ENCODE data around the gene ACTN1.

The ACTN1 gene

DNA sequence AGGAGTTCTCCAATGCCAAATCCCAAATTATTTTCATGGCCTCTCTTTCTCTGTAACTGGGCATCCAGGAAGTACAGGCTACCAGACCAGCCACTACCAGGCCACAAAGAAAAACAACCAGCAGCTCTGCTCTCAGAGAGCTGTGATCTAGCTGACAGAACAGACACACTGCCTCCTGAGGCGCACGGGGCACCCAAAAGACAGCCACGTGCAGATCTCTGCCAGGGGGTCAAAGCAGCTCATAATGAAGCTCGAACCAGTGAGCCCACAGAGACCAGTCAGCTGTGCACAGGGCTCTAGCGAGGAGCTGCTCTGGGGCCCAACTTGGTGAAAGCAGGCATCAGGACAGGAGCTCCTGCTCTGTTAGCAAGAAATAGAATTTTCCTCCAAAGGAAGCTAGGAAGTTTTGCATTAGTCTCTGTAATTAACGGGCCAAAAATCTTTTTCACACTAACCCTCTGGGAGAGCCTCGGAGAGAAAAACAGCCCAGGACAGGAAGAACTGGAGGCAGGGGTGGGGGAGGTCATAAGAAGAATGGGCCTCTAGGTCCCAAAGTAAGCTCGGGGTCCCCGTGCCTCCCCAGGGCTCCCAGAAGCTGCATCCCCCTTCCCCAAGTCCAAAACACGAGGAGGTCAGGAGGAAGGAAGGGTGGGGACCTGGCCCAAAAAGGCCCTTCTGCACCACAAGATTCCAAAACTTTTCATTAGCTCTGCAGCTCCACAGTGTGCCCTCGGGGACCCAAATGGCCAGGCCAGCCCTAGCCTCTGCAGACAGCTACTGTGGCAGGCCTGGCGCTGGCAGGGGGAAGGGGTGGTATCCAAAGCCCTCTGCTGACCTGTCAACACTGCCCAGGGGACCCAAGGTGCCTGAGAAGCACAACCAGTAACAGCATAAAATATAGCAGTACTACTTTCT, 30.2 kb downstream of the ACTN1 start:
- no peak for FAIRE-seq

DNA sequence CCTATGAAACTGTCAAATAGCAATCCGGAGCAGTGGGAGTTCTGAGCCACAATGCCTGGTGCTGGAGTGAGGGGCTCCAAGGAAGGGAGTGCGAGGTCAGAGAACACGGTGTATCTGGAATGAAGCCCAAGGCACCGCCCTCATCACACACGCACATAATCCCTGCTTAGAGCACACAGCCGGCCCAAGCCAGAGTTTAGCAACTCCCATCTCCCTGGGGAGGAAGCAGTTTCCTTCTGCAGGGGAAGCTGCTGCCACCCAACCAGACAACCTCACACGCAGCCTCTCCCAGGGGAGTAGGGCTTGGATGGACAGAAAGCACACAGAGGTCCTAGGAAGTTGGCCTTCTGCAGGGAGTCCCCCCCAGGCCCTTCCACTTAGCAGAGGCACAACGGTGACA, 31.3 kb downstream of the ACTN1 start:
- FAIRE-seq = no peak

DNA sequence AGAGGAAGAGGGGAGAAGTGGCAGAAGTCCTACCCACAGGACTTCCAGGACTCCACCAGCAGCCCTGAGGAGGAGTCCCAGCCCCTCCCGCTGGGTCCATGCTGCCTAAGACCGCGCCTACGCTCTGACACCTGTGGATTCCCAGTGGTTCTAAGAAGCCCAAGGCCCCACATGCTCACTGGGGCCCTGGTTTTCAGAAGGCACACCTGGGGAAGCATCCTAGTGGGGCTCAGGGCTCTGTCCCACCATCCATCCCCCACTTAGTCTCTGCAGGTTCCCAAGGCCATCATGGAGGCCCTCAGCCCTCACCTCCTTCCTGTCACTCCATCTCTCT, 32.6 kb downstream of the ACTN1 start:
- no peak for FAIRE-seq

DNA sequence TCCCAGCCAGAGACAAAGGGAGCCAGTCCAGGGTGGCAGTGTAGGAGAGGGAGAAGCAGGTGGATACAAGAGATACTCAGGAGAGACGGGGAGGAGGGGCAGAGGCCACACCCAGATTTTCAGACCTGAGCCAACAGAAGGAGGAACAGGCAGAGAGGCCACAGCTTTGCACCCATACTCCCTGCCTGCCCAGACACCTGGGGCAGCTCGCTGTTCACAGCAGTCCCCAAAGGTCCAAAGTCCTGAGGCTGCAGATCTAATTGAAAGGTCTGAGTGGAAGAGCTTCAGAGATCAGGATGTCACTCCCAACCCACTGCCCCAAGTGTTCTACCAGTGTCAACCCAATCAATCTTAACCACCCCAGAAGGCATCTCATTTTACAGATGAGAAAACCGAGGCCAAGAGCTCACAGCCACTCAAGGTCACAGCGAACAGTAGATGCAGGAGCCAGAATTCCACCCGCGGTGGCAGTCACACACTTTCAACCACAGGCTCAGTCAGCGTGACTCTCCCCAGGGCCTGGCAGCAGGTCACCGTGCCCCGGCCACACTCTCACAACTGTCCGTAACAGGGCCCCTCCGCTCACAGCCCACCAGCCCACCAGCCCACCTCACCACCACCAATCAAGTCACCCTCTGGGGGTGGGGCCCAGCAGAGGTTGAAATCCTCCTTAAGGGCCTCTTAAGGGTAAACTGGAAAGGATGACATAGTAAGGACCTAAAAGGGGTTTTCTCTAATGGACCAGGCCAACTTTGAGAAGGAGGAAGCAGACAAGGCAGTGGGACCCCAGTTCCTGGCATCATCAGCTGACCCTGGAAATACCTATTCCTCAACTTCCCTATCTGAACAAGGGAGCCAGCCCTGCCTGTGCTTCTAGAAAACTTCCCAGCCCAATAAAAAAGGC, 33.3 kb downstream of the ACTN1 start:
- no peak for FAIRE-seq

DNA sequence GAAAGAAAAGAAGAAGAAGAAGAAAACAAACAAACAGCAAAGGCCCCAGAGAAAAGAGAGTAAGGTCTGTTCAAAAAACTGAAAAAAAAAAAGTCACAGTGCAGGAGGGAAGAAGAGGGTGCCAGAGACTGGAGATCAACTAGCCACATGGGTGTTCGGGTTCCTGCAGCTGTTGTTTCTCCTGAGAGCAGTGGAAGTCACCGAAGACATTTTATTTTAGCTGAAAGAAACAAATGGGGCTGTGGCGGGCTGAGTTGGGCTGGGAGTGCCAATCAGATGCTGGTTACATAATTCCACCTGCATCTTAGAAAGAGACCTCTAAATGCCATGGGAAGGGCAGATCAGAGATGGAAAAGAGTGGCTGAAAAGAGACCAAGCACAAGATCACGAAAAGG, 33.9 kb downstream of the ACTN1 start:
- FAIRE-seq = no peak

DNA sequence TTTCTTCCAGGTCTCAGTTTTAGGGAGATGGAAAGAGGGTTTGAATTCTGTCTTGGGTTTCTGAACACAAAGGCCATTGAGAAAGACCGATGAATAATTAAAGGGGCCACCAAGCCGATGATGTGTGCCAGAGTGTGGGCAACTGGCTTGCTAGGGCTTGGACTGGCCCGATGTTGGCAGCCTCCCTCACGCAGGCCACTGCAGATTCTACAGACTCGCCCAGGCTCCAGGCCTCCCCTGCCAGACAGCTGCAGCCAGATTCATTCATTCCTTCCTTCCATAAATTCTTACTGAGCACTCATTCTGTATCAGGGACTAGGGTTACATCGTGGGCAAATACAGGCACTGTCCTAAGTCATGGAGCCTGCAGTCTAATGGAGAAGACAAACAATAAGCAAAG, 34.9 kb downstream of the ACTN1 start:
- FAIRE-seq = no peak

DNA sequence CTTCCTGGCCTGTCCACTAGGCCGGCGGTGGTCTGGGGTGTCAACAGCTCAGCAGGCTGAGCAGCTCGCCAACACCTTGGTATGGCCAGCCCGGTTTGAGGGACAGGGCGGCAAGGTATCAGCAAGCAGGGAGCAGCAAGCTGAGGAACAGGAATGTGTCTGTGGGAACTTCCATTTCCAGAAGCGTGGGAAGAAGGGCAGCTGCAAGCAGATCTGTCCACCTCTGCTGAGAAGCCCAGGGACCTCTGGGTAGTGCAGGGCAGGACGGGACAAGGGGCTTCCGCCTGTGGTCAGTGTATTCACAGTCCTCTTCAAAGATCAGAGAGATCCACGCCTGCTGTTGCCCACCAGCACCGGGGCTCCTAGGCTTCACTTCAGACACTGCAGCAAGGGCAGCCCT, 36.0 kb downstream of the ACTN1 start:
- no peak for FAIRE-seq

DNA sequence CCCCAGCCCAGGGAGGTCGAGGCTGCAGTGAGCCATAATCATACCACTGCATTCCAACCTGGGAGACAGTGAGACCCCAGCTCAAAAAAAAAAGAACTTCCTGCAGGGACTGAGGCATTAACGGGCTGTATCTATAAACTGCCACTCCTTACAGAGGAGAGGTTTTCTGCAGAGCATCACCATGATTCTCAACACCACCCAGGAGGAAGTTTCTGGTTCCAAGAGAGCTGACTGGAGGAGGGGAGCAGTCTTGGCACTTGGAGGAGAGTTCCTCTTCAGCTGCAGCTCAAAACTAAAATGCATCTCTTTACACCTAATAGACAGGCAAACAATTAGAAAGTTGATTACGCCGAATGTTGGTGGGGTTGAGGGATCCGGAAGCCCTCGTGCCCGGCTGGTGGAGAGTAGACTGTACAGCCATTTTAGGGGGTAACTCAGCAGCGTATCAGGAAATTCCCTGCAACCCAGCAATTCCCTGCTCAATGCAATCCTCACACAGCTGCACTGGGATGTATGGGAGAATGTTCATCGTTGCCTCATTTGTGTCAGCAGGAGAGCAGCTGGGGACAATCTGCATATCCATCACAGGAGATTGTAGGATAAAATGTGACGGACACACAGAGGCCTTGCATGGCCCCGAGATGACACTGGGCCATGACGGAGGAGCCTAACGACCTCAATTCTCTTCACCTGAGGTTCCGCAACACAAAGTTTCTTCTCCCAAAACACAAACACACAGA, 36.6 kb downstream of the ACTN1 start:
- no peak for FAIRE-seq

DNA sequence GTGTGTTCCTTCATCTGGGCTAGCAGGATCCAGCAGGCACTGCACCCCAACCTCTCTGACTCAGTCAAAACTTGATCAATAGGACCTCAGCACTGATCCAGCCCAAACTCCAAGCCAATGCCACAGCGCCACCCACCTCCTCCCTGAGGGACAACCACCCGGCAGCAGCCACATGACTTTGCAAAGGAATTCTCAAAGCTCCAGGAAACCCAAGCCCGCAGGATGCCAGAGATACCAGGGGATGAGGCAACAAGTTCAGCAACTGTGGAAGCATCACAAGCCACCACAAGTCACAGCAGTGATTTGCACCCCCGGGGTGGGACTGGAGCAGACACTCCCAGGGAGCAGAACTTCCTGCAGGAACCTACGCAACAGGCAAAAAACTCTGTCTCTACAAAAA, 37.3 kb downstream of the ACTN1 start:
- FAIRE-seq = no peak

DNA sequence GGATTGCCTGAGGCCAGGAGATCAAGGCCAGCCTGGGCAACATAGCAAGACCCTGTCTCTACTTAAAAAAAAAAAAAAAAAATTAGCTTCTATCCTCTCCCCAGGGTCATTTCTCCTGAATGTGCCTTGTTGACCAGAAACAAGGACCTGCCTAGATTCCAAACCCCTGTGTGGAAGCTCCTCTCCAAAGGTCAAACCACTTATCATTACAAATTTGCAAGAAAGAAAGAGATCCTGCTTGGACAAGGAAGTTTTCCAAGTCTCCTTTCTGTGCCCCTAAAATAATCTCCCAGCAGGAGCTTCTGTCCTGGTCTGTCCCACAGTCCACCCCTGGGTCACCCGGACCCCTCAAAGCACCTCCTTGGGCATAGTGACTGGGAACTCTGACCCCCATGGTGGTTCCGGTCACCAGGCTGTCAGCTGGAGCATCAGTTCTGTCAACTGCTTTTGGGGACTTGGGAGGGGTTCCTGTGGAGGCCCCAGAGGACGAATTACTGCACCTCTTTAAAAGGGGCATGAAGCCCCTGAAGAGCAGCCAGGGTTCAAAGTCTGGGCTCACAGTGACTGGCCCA, 38.4 kb downstream of the ACTN1 start:
- FAIRE-seq = no peak

DNA sequence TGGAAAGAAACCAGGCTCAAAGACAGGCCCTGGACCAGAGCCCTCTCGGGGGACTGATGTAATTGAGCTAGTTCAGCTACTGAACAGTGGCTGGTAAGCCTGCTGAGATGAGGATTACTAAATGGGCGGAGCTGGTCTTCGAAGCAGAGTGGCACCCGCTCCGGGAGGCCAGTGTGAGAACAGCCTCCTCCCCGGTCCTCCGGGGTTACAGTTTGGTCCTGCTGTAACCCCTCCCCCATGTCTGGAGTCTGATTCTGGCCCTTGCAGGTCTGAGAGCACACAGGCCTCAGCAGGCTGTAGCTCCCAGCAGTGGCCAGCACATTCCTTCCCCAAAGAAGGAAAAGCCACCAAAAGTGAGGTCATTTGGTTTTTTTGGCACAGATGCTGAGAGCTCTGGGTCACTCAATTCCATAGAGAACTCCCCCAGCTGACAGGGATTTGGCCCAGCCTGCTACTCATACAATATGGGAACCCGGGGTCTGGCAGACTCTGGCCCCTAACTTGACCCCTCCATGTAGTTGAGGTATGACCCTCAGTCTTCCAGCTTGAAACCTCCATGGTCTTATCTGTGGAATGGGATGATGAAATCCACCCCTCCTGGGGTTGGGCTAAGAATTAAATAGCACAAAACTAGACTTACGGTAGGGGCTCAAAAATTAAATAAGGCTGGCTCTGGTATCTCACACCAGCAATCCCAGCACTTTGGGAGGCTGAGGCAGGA, 39.0 kb downstream of the ACTN1 start:
- no peak for FAIRE-seq

DNA sequence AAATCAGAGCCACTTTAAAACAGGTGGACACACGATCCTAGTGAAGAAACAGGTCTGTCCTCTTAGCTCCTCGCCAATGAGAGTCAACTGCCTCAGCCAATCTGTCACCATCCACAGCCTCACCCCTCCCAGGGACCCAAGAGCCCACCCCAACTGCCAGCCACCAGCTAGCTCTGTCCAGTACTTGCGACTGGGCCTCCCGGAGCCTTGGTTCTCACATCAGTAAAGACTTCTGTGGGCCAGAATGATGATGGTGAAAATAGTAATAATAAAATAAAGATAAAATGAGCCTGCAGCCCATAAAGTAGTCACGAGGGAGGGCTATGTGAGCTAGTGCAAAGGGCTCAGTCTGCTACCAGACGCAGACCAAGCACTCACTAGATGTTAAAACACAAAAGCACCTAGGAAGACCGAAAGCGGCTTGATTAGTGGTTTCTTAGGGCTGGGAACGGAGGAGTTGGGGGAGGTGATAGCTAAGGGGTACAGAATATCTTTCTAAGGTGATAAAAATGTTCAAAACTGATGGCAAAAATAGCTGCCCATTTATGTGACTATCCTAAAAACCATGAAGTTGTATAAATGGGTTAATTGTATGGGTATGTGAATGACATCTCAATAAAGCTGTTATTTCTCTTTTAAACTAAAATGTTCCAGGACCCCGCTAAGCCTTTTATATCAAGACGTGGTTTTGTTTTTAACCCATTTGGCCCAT, 39.8 kb downstream of the ACTN1 start:
- no peak for FAIRE-seq

DNA sequence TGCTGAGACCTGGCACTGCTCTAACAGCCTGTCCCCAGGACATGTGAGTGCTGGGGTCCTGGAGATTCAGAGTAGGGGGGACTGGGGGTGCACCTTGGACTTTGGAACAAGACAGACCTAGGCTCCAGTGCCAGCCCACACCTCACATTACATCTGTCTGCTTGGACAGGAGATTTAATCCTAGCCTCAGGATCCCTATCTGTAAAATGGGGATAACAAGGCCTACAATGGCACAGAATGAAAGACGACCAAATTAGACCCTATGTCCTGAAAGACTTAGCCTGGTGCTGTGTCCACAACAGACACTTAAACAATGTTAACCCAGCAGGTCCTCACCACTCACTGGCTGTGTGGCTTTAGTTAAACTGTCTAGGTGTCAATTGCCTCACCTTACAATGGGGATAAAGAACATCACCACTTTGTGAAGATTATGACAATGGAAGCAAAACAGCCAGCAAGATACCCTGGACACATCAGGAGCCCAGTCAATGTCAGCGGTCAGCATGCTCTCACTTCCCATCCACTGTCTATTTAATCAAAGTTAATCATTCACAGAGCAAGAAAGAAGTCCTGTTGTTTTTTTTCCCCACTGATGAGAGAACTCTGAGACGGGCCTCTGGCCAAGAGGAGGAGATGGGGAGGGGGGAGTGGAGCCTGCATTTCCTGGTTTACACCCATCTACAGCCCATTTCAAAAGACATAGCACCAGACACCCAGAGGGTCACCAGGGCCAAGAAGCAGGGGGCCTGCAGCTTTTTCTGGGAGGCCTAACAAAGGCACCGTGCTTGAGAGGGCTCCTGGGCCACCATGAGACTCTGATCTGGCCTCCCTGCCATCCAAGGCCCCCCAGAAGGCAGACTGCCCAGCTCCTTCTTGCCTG, 40.6 kb downstream of the ACTN1 start:
- FAIRE-seq = no peak

DNA sequence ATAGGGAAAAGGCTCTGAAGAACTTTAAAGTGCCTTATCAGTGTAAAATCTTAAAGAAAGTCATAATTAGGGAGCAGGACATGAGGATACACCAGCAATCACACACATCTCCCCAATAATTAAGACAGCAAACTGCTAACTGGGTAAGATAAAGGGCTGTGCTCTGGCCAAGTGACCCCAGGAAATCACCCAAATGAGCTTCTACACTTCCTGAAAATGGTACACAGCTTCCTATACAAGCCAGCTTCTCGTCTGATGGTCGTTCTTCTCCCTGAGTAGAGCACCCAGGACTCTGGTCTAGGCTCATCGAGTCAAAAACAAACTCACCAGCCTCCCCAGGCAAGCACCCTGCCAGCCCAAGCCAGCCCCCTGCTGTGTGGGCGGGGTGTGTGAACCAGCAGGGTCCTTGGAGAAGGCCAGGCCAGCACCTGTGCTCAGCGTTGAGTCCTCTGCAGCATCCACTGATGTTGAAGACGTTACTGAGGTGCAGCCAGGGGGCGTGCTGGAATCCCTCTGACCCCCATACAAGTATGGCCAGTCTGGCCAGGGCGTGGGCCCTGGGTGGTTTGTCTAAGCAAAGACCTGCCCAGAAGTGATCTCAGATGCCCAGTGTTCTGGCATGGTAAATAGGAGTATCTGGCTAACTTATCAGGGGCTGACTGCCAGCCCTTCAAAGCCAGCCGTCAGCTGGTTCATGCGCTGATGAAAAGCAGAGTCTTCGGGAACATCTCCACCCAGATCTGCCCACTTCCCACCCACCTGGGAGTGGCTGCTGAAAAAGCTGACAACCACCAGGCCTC, 41.4 kb downstream of the ACTN1 start:
- FAIRE-seq = no peak

DNA sequence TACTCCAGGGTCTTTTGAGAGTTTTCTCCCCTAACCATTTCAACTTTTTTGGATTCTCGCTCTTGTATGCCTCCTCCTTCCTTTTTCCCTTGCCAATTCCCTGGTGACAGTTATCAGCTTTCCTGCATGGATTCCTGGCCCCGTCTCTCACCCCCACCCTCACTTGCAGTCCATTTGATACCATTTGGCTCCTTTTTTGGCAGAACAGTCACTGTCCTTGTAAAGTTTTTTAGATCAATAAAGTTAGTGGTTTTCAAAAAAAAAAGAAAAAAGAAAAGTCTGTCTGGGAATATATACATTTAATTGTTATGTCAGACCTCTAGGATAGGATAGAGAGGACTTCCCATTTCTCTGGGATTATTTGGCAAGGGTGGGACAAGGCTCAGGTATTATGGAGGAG, 42.1 kb downstream of the ACTN1 start:
- FAIRE-seq = no peak

DNA sequence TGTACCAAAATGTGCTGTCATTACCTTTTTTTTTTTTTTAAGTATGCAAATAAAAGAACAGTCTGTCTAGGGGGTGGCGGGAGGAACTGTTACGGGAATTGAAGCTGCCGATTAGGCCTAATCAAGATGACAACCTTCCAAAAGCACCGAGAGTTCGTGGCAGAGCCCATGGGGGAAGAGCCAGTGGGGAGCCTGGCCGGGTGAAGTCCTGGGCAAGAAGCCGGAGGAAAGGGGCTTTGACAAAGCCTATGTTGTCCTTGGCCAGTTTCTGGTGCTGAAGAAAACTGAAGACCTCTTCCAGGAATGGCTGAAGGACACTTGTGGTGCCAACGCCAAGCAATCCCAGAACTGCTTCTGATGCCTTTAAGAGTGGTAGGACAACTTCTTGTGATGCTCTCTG, 42.6 kb downstream of the ACTN1 start:
- FAIRE-seq = no peak

DNA sequence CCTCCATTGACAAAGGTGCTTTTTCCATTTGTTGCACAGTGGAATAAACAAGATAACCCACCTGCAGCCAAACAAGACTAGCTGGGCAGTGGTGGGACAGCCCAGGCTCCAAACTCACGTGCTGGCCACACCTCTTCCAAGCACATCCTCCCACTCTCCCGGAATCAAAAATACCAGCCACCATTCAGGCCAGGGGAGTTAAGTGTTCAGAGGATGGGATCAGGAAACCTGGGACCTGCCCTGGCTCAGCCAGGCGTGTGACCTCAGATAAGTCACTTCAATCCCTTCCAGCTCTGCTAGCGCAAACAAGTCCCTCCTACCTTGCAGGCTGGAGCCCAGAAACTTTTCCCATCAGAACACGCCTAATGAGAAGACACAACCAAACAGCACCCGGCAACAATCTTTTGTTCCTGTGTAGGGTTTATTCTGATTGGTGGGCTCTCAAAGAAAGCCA, 43.3 kb downstream of the ACTN1 start:
- FAIRE-seq = no peak

DNA sequence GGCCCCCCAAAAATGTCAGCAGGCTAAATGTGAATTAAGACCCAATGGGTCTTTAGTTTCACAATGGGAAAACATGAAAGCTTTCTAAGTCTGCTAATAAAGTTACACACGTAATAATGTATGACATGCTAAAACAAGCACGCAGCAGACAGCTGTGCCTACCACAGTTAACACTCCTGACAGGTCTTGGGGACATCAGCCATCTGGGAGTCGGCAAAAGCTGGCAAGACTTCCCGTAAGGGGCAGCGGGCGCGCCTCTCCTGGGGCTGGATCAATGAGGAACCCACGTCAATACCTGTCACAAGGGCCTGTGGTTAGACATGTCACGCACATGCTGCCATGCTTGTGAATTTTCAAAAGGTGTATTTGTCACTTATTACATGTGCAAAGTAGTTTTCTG, 45.0 kb downstream of the ACTN1 start:
- no peak for FAIRE-seq

DNA sequence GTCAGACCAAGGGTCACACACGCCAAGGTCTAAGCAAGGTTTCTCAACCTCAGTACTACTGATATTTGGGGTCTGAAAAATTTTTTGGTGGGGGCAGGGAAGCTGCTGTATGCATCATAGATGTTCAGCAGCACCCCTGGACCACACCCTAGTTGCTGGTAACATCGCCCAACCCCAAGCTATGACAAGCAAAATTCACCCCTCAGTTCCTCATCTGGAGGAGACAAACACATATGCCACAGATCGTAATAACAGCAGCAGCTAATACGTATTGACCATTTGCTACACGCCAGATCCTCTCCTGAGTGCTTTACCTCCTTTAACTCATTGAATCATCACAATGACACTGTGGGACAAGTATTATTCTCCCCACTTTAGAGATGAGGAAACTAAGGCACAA, 46.4 kb downstream of the ACTN1 start:
- no peak for FAIRE-seq

DNA sequence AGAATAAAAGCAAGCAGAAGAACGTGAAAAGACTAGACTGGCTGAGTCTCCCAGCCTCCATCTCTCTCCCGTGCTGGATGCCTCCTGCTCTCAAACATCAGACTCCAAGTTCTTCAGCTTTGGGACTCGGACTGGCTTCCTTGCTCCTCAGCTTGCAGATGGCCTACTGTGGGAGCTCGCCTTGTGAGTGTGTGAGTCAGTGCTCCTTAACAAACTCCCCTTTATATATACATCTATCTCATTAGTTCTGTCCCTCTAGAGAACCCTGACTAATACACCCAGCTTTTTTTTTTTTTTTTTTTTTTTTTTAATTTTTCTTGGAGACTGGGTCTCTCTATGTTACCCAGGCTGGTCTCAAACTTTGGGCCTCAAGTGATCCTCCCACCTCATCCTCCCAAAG, 46.9 kb downstream of the ACTN1 start:
- no peak for FAIRE-seq

Data from endometrium (tissue), 2 donors.